ENCODE data around the gene CDH23. TPM values are rescaled to one million over a fixed set of nuclear protein-coding genes. Genes with fewer than 3 reads are reported as not detected.

CDH23 gene
- total and polyA plus RNA-seq, 10 of the 15 experiments (the other 5 are each of a cell fraction or from before 2014, with no cell fraction given): 0.09 to 0.40 (median 0.15) TPM; not detected in 1

DNA sequence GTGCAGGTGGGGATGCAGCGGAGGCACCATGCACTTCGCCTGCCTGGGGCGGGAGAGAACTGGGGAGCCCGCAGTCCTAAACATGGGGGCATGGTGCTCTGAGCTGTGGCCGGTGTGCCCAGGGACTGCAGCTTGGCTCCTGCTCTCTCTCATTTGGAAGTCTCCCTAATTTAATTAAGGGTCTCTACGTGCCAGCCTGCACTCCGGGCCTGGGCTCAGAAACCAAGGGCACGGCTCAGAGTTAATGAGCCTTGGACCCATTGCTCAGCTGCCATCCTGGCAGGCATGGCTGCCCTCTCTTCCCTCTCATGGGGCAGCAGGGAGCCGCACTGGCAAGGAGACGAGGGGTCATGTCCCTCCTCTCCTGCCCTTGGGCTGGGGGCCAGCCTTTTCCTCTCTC lies 115.6 kb downstream of the CDH23 start (continued):
- TF ChIP-seq LARP7 (IDR thresholded peaks at IDR 0.05): no peak
- no peak for TF ChIP-seq TBL1XR1 (IDR thresholded peaks at IDR 0.05; ENCODE audit: low read depth, low read length)
- no peak for TF ChIP-seq MXI1 (IDR thresholded peaks at IDR 0.05; ENCODE audit: low read depth, low read length)
- no peak for TF ChIP-seq MEF2B (IDR thresholded peaks at IDR 0.05; ENCODE audit: partially characterized antibody, poor library complexity, severe bottlenecking)
- TF ChIP-seq, protein P1, sequence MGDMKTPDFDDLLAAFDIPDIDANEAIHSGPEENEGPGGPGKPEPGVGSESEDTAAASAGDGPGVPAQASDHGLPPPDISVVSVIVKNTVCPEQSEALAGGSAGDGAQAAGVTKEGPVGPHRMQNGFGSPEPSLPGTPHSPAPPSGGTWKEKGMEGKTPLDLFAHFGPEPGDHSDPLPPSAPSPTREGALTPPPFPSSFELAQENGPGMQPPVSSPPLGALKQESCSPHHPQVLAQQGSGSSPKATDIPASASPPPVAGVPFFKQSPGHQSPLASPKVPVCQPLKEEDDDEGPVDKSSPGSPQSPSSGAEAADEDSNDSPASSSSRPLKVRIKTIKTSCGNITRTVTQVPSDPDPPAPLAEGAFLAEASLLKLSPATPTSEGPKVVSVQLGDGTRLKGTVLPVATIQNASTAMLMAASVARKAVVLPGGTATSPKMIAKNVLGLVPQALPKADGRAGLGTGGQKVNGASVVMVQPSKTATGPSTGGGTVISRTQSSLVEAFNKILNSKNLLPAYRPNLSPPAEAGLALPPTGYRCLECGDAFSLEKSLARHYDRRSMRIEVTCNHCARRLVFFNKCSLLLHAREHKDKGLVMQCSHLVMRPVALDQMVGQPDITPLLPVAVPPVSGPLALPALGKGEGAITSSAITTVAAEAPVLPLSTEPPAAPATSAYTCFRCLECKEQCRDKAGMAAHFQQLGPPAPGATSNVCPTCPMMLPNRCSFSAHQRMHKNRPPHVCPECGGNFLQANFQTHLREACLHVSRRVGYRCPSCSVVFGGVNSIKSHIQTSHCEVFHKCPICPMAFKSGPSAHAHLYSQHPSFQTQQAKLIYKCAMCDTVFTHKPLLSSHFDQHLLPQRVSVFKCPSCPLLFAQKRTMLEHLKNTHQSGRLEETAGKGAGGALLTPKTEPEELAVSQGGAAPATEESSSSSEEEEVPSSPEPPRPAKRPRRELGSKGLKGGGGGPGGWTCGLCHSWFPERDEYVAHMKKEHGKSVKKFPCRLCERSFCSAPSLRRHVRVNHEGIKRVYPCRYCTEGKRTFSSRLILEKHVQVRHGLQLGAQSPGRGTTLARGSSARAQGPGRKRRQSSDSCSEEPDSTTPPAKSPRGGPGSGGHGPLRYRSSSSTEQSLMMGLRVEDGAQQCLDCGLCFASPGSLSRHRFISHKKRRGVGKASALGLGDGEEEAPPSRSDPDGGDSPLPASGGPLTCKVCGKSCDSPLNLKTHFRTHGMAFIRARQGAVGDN (IDR thresholded peaks at IDR 0.05): no peak
- TF ChIP-seq TCF3 (IDR thresholded peaks at IDR 0.05; ENCODE audit: borderline replicate concordance, insufficient read depth, low read depth, low read length): no peak
- no peak for TF ChIP-seq SIX5 (IDR thresholded peaks at IDR 0.05; ENCODE audit: low read depth, low read length, severe bottlenecking)
- no peak for TF ChIP-seq PML (IDR thresholded peaks at IDR 0.05; ENCODE audit: low read length)

DNA sequence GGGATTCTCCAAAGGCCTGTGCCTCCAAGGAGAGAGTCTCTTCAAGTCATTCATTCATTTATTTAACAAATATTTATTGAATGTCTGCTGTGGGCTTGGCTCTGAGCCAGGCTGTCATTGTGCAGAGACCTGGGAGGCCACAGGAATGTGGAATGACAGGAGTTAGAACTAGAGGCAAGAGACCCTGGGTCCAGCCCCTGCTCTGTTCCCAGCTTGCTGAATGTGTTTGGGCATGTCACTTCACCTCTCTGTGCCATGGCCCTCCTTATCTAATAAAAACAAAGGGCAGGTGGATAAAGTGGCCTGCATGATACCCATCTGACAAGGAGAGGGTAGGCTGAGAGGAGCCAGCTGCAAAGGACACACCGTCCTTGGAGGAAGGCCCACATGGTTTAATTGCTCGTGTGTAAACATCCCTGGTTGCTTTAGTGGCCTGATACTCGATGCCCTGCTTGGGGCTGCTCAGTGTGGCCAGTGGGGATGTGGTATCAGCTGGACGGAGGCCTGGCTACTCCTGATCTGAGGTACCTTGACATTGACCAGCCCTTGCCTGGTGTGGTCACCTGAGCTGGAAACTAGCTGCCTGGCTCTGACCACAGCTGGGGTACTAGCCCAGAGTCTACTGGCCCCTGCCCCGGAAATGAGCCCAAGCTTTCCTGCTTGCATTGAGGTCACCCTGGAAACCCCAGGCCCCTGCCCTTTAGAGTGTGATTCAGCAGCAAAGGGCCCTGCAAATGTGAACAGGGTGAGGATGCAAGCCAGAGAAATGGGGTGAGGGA lies 116.2 kb downstream of the CDH23 start:
- no peak overlapping the region for H3K27ac ChIP-seq (ENCODE audit: control insufficient read depth, insufficient read depth)
- no peaks in the 10 kb centered on the region for H3K4me1 ChIP-seq (ENCODE audit: control insufficient read depth, insufficient read depth, low read length)
- ChIA-PET CTCF (interaction anchor here (1.4 kb wide), 1 partner anchor 56 kb away, joined by 4 read pairs; no protein-coding TSS in a partner anchor), RAD21 (ENCODE audit: unreplicated experiment) (no interaction called here), POLR2A (no interaction called here), SMC1A (ENCODE audit: uncharacterized antibody, unreplicated experiment) (no interaction called here)
- no peaks in the 10 kb centered on the region for H3K79me2 ChIP-seq (ENCODE audit: control insufficient read depth, insufficient read depth, low read length)
- WGBS (ENCODE audit: insufficient coverage, insufficient replicate concordance, low lambda C conversion rate, missing lambda C conversion rate): 2% methylated on average over 5 of the region's 5 CpGs
- ATAC-seq: no peak; the same call in 2 of the 3 replicates
- no peak overlapping the region for H3K9ac ChIP-seq (ENCODE audit: control insufficient read depth, insufficient read depth, low read length)
- H3K4me2 ChIP-seq (ENCODE audit: control insufficient read depth, insufficient read depth): no peak overlapping the region
- H3K36me3 ChIP-seq (ENCODE audit: control insufficient read depth in 2 of 2, insufficient read depth in 2 of 2, low read length in 1 of 2): no peaks in the 10 kb centered on the region
- H3K27me3 ChIP-seq (replicated peaks in 1 of 2; ENCODE audit: control insufficient read depth in 2 of 2, insufficient read depth in 2 of 2, low read length in 1 of 2): peaks cover 0 to 3% of the 10 kb centered on the region in 2 experiments
- H2AFZ ChIP-seq (ENCODE audit: control insufficient read depth, low read depth, low read length): no peak overlapping the region
- BruUV-seq (replicated peaks): no TSS peak
- in situ Hi-C loops (cut with MboI): no loop called here
- no peak overlapping the region for H3K4me3 ChIP-seq
- H4K20me1 ChIP-seq (ENCODE audit: control insufficient read depth, insufficient read depth): no peaks in the 10 kb centered on the region
- no peak for DNase-seq (ENCODE audit: low read depth, low spot score)
- intact Hi-C loops (cut with micrococcal nuclease; ENCODE audit: unreplicated experiment): no loop called here
- no peaks in the 10 kb centered on the region for H3K9me3 ChIP-seq (replicated peaks; ENCODE audit: control insufficient read depth, insufficient read depth, low read length)
- no peak for FAIRE-seq
- TF ChIP-seq, protein P2, sequence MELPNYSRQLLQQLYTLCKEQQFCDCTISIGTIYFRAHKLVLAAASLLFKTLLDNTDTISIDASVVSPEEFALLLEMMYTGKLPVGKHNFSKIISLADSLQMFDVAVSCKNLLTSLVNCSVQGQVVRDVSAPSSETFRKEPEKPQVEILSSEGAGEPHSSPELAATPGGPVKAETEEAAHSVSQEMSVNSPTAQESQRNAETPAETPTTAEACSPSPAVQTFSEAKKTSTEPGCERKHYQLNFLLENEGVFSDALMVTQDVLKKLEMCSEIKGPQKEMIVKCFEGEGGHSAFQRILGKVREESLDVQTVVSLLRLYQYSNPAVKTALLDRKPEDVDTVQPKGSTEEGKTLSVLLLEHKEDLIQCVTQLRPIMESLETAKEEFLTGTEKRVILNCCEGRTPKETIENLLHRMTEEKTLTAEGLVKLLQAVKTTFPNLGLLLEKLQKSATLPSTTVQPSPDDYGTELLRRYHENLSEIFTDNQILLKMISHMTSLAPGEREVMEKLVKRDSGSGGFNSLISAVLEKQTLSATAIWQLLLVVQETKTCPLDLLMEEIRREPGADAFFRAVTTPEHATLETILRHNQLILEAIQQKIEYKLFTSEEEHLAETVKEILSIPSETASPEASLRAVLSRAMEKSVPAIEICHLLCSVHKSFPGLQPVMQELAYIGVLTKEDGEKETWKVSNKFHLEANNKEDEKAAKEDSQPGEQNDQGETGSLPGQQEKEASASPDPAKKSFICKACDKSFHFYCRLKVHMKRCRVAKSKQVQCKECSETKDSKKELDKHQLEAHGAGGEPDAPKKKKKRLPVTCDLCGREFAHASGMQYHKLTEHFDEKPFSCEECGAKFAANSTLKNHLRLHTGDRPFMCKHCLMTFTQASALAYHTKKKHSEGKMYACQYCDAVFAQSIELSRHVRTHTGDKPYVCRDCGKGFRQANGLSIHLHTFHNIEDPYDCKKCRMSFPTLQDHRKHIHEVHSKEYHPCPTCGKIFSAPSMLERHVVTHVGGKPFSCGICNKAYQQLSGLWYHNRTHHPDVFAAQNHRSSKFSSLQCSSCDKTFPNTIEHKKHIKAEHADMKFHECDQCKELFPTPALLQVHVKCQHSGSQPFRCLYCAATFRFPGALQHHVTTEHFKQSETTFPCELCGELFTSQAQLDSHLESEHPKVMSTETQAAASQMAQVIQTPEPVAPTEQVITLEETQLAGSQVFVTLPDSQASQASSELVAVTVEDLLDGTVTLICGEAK (IDR thresholded peaks at IDR 0.05; ENCODE audit: borderline replicate concordance): no peak
- TF ChIP-seq IKZF2 (IDR thresholded peaks at IDR 0.05) (no peak), BRCA1 (IDR thresholded peaks at IDR 0.05; ENCODE audit: low read depth, low read length) (no peak), YBX1 (IDR thresholded peaks at IDR 0.05) (no peak)

Data from GM12878 (cell line).